ENCODE results near the gene METAP1D.

DNA sequence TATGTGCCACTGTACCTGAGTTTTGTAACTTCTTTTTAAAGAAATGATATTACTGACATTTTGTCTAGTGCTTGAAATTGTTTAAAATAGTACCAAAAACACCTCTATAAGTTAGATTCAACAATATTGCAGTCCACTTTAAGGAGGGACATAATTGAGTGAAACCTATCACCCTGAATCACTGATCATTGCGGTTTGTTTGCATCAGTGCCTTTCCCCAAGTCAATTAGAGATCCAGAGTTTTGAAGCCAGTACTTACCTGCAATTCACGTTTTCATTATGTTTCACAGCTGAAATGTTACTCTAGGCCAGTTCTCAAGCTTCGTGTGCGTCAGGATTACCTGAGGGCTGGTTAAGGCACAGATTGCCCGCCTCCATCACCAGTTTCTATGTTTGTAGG lies 58.9 kb downstream of the METAP1D start:
- TF ChIP-seq CTCF (IDR thresholded peaks at IDR 0.05) (no peak), POLR2A (IDR thresholded peaks at IDR 0.05) (no peak)
